T-helper 1 cell (primary cell): ENCODE measurements around the gene MSLN.
A peak's percentile ranks its signal among the peaks of the same experiment; 100 is the strongest.

Experiments used
- DNase-seq, 5 donors: peaks; one replicate each; pipeline ENCODE4 v3.0.0-alpha.2; 2012 to 2020
- total RNA-seq, 4 donors: gene quantifications; one replicate each; lab custom pipeline; 2026; lab: John Stamatoyannopoulos, UW

Gene MSLN
- 0 reads per million in 4 donors for total RNA-seq

- no peak for DNase-seq
Measured at GRCh38 chr16:760545-761343, at the start of gene MSLN. Gene MSLN, plus strand, starts transcription at chr16:760734. Its CDS starts 1,947 bp downstream, at chr16:762681.

GRCh38 chr16:711084-711483 lies 49.5 kb upstream of the MSLN start:
- no peak for DNase-seq

GRCh38 chr16:711548-712320 lies 48.8 kb upstream of the MSLN start:
- DNase-seq = peak; percentile 63 to 75 (median 72)

- DNase-seq = peak in 1 of 5 donors; percentile 34
Measured at GRCh38 chr16:712740-713250, 47.7 kb upstream of the MSLN start.

GRCh38 chr16:714079-714478 lies 46.5 kb upstream of the MSLN start:
- no peak for DNase-seq

- peak; percentile 80 to 88 (median 84) for DNase-seq
Measured at GRCh38 chr16:714558-715476, 45.7 kb upstream of the MSLN start, which contains the start of gene METRN. Gene METRN, plus strand, starts transcription at chr16:715118. Its CDS starts 172 bp downstream, at chr16:715290.

- DNase-seq = no peak
Measured at GRCh38 chr16:715477-716199, 44.9 kb upstream of the MSLN start.

- DNase-seq = no peak
Measured at GRCh38 chr16:716200-716568, 44.4 kb upstream of the MSLN start.

GRCh38 chr16:716768-717325 lies 43.7 kb upstream of the MSLN start:
- no peak for DNase-seq

- DNase-seq = no peak
Measured at GRCh38 chr16:717450-718245, 42.9 kb upstream of the MSLN start.

GRCh38 chr16:718389-718788 lies 42.1 kb upstream of the MSLN start:
- no peak for DNase-seq

- DNase-seq = no peak
Measured at GRCh38 chr16:718922-719321, 41.6 kb upstream of the MSLN start.

GRCh38 chr16:719815-720446 lies 40.6 kb upstream of the MSLN start:
- peak in 1 of 5 donors; percentile 30 for DNase-seq

GRCh38 chr16:720447-720989 lies 40.0 kb upstream of the MSLN start:
- DNase-seq = peak in 1 of 5 donors; percentile 31

GRCh38 chr16:720990-721764 lies 39.4 kb upstream of the MSLN start, which contains the start of gene ANTKMT:
Gene ANTKMT, plus strand, starts transcription at chr16:721146. Its CDS starts 129 bp downstream, at chr16:721275.
- DNase-seq = peak; percentile 48 to 77 (median 67)

GRCh38 chr16:721765-722540 lies 38.6 kb upstream of the MSLN start:
- peak in 1 of 5 donors; percentile 24 for DNase-seq

GRCh38 chr16:722835-723633 lies 37.5 kb upstream of the MSLN start:
- no peak for DNase-seq
